Mucosa of rectum (tissue), 2 donors: Measurements from ENCODE around the gene GPR52.

ENCODE experiments used
- H3K27ac ChIP-seq, 2 donors: one replicate each; pipeline ENCODE4 v1.7.0; 2013; ENCODE audit warnings: inconsistent platforms in 2 of 2, low read depth in 2 of 2, low read length in 2 of 2
- H3K27me3 ChIP-seq, 2 donors: one replicate each; pipeline ENCODE4 v1.7.0; 2013; ENCODE audit warnings: low read length in 2 of 2; ENCODE audit not compliant: control insufficient read depth in 2 of 2, insufficient read depth in 2 of 2
- H3K36me3 ChIP-seq, 2 donors: one replicate each; pipeline ENCODE4 v1.7.0; 2013; ENCODE audit warnings: low read length in 2 of 2; ENCODE audit not compliant: control insufficient read depth in 2 of 2, insufficient read depth in 2 of 2
- H3K4me1 ChIP-seq, 2 donors: one replicate each; pipeline ENCODE4 v1.7.0; 2013; ENCODE audit warnings: low read length in 2 of 2, mild to moderate bottlenecking in 1 of 2; ENCODE audit not compliant: control insufficient read depth in 2 of 2, insufficient read depth in 2 of 2
- H3K4me3 ChIP-seq, 2 donors: one replicate each; pipeline ENCODE4 v1.7.0; 2013; ENCODE audit warnings: low read length in 2 of 2
- H3K9ac ChIP-seq, 2 donors: one replicate each; pipeline ENCODE4 v1.7.0; 2013; ENCODE audit warnings: low read length in 2 of 2, low read depth in 1 of 2, mild to moderate bottlenecking in 1 of 2
- H3K9me3 ChIP-seq, 2 donors: one replicate each; pipeline ENCODE4 v1.7.0; 2013; ENCODE audit warnings: low read length in 2 of 2; ENCODE audit not compliant: control insufficient read depth in 2 of 2
- donor health status: healthy.
- donor health status: Normal muscosa, but diverticular disease.

The GPR52 gene

DNA sequence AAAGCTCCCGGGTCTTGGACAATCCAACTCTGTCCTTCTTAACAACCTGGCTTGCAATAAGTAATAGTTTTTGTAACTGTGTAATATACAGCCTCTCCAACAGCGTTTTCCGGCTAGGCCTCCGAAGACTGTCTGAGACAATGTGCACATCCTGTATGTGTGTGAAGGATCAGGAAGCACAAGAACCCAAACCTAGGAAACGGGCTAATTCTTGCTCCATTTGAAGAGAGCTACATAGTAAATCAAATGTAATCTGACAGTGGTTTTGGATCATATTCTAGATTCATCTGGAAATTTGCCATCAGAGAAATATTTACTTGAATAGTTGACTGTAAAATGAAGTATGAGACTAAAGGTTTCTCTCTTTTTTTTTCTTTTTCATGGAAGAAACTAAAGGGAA lies 1.2 kb downstream of the GPR52 start:
- no peaks in the 10 kb centered on the region for H3K4me1 ChIP-seq
- no peaks in the 10 kb centered on the region for H3K27me3 ChIP-seq
- H3K27ac ChIP-seq: no peak overlapping the region
- no peaks in the 10 kb centered on the region for H3K36me3 ChIP-seq
- no peak overlapping the region for H3K4me3 ChIP-seq
- H3K9ac ChIP-seq: no peak overlapping the region
- no peaks in the 10 kb centered on the region for H3K9me3 ChIP-seq

DNA sequence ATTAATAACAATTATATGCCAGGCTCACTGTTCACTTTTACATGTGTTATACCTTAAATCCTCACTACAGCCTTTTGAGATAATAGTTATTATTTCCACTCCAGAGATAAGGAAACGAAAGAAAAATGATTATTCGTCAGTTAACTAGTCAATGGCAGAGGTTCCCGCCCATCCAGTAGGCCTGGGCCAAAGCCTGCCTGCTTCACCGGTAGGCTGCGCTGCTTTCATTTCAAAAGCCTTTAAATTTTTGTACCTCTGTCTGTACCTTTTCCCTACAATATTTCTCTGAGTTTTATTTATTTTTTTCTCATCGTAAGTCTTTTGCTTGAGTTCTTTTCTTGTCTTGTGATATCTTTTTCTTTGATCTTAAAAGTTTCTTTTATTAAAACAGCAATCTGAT lies 3.6 kb downstream of the GPR52 start:
- no peaks in the 10 kb centered on the region for H3K4me1 ChIP-seq
- H3K27me3 ChIP-seq: no peaks in the 10 kb centered on the region
- H3K27ac ChIP-seq: no peak overlapping the region
- no peaks in the 10 kb centered on the region for H3K9me3 ChIP-seq
- H3K36me3 ChIP-seq: no peaks in the 10 kb centered on the region
- H3K9ac ChIP-seq: no peak overlapping the region
- no peak overlapping the region for H3K4me3 ChIP-seq

DNA sequence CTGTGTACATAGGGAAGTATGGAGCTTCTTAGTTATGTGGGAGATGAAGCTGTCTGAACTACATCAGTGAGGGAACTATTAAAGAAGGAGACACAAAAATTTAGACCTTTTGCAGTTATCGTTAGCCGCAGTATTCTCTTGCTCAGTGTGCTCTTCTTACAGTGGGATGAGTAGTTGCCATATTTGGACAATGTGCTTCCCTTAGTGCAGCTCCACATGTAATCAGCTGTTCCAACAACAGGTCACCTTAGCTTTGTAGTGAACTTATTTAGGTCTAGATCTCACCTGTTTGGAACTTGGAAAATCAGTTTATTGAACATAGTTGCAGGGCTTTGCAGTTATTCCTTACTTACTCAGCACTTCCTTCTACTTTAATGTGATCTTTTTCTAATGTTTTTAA lies 18.1 kb downstream of the GPR52 start:
- no peaks in the 10 kb centered on the region for H3K4me1 ChIP-seq
- H3K27ac ChIP-seq: no peak overlapping the region
- H3K4me3 ChIP-seq: no peak overlapping the region
- H3K36me3 ChIP-seq: no peaks in the 10 kb centered on the region
- H3K27me3 ChIP-seq: no peaks in the 10 kb centered on the region
- no peaks in the 10 kb centered on the region for H3K9me3 ChIP-seq
- no peak overlapping the region for H3K9ac ChIP-seq

DNA sequence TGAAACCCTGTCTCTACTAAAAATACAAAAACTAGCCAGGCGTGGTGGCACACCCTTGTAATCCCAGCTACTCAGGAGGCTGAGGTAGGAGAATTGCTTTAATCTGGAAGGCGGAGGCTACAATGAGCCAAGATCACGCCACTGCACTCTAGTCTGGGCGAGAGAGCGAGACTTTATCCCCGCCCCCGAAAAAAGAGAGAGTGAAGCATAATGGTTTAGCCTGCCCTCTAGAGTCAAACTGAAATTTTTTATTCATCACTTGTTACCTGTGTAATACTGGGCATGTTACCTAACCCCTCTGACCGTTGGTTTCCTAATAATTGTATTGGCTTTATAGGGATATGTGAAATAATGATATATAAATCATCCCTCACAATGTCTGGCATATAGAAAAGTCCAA lies 18.8 kb downstream of the GPR52 start:
- Histone ChIP-seq H3K36me3 (no peaks in the 10 kb centered on the region), H3K4me3 (no peak overlapping the region), H3K9me3 (no peaks in the 10 kb centered on the region), H3K27ac (no peak overlapping the region), H3K9ac (no peak overlapping the region), H3K4me1 (no peaks in the 10 kb centered on the region), H3K27me3 (no peaks in the 10 kb centered on the region)

DNA sequence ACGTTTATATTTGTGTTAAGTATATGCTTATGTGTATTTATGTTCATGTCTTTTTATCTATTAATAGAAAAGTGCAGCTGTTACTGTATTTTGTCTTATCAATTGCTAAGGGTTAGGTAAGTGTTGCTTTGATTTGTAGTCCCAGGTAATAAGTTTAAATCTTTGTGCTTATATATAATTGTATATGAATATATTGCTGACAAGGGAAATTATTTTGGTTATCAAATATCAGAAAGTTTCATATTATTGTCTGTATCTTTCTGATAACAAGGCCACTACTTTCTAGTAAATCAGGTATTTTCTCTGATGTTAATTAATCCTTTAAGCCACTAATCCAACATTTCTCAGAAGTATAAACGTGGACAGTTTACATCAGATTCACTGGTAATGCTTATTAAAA lies 21.3 kb downstream of the GPR52 start:
- Histone ChIP-seq H3K9me3 (no peaks in the 10 kb centered on the region), H3K36me3 (no peaks in the 10 kb centered on the region), H3K4me3 (no peak overlapping the region), H3K27me3 (no peaks in the 10 kb centered on the region), H3K4me1 (no peaks in the 10 kb centered on the region), H3K9ac (no peak overlapping the region), H3K27ac (no peak overlapping the region)

DNA sequence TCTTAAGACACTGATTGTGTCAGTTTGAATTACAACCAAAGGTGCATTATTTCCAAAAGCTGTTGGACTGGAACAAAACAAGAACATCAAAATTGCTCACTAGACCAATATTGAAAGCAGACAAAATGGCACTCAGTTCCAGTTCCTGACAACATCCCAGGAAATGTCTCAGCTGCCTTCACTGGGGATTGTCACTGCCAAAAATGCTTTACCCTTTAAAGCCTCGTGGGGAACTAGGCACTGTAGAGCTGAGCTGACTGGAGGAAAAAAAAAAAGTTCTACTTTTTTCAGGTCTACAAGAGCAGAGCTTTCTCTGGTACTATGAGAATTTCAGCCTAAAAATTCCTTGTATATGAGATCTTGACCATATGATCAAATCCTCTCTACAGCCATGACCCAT lies 21.9 kb downstream of the GPR52 start:
- H3K4me1 ChIP-seq: no peaks in the 10 kb centered on the region
- H3K9ac ChIP-seq: no peak overlapping the region
- H3K4me3 ChIP-seq: no peak overlapping the region
- no peak overlapping the region for H3K27ac ChIP-seq
- H3K9me3 ChIP-seq: no peaks in the 10 kb centered on the region
- no peaks in the 10 kb centered on the region for H3K27me3 ChIP-seq
- H3K36me3 ChIP-seq: no peaks in the 10 kb centered on the region

DNA sequence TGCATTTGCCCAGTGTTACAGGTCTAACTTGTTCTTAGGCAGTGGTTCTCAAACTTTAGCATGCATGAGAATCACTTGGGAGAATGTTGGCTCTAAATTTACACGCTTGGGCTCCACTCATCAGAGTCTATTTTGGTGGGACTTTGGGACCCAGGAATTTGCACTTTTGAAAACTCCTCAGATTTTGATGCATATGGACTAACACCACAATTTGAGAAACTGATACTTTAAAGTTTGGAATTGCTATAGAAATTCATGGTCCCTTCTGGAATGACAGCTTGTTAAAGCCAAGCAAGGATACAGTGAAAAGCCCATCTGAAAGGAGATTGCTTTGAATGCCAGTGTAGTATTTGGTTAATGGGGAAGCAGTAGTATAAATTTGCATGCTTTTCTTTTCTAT lies 31.5 kb downstream of the GPR52 start:
- H3K9me3 ChIP-seq: no peaks in the 10 kb centered on the region
- H3K27me3 ChIP-seq: no peaks in the 10 kb centered on the region
- no peak overlapping the region for H3K9ac ChIP-seq
- no peaks in the 10 kb centered on the region for H3K36me3 ChIP-seq
- H3K27ac ChIP-seq: no peak overlapping the region
- H3K4me1 ChIP-seq: no peaks in the 10 kb centered on the region
- H3K4me3 ChIP-seq: no peak overlapping the region

DNA sequence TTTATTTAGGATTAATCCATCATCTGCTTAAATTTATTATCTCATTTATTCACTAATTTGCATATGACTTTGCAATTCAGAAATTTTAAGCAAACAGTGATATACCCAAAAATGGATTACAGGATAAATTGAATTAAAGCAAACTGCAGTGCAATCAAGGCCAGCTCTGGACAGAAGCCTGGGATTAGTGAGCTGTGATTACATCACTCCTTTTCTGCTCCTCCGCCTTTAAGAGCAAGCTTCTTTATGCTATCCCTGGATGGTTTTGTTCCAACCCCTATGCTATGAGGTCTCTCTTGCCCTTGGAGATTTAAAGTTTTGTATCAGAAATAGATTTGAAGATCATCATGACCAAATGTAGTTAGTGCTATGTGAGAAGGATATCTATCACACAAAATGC lies 32.6 kb downstream of the GPR52 start:
- no peaks in the 10 kb centered on the region for H3K9me3 ChIP-seq
- no peak overlapping the region for H3K9ac ChIP-seq
- no peaks in the 10 kb centered on the region for H3K27me3 ChIP-seq
- no peak overlapping the region for H3K27ac ChIP-seq
- no peaks in the 10 kb centered on the region for H3K36me3 ChIP-seq
- no peak overlapping the region for H3K4me3 ChIP-seq
- H3K4me1 ChIP-seq: no peaks in the 10 kb centered on the region

DNA sequence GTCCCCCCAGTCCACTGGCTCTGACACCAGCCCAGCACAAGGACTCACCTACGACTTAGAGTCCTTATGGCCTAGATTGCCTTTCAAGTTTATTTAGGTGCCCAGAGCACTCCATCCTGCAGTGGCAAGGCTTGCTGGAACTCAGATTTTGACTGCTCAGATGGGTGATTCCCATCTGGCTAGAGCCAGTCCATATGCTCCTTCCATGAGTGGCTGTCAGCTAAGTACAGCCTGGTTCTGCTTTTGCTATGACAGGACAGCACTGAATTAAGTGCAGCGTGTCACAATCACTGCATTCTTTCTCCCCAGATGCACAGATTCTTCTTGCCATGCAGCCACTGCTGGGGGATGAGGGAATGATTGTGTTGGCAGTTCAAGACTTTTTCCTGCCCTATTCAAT lies 43.8 kb downstream of the GPR52 start:
- H3K27ac ChIP-seq: no peak overlapping the region
- no peaks in the 10 kb centered on the region for H3K36me3 ChIP-seq
- H3K4me3 ChIP-seq: no peak overlapping the region
- no peaks in the 10 kb centered on the region for H3K4me1 ChIP-seq
- H3K9ac ChIP-seq: no peak overlapping the region
- H3K27me3 ChIP-seq: no peaks in the 10 kb centered on the region
- H3K9me3 ChIP-seq: no peaks in the 10 kb centered on the region

DNA sequence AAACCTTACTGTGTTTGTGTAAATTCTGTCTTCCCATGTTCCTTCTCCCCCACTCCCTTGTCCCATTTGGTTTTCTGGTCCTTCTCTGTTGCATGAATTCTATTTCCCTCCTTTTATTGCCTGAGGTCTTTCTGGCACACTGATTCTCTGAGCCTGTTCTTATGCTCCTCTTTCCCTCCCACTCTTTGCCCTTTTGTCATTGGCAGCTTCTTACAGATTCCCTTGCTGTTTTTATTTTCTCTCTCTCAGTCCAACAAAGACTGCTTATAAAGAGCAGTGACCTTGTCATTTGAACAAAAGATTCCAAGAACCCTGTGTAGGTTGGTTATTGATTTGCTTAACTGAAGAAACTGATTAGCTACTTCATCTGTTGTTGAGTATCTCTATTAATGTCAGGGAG lies 49.7 kb downstream of the GPR52 start:
- Histone ChIP-seq H3K4me1 (no peaks in the 10 kb centered on the region), H3K27ac (no peak overlapping the region), H3K4me3 (no peak overlapping the region), H3K9ac (no peak overlapping the region), H3K36me3 (no peaks in the 10 kb centered on the region), H3K27me3 (no peaks in the 10 kb centered on the region), H3K9me3 (no peaks in the 10 kb centered on the region)
